HepG2 (cell line): ENCODE results near the gene COA3. TPM values are rescaled to one million over a fixed set of nuclear protein-coding genes. Genes with fewer than 3 reads are reported as not detected.
A peak's percentile ranks its signal among the peaks of the same experiment; 100 is the strongest.

Experiments used
- CCDC6 ChIP-seq: sonication (generic); formaldehyde crosslinking; IDR thresholded peaks from 2 replicates; pipeline ENCODE4 v1.8.1; 2022; ENCODE audit warnings: mild to moderate bottlenecking, missing genetic modification reagents, moderate library complexity
- GABPA ChIP-seq, 2 experiments: IDR thresholded peaks; 2 replicates each; pipeline ENCODE4 v1.6.1; 2011 to 2016; ENCODE audit warnings: low read depth in 2 of 2, low read length in 1 of 2, missing biosample characterization in 1 of 2, missing genetic modification characterization in 1 of 2
- GATAD1 ChIP-seq: IDR thresholded peaks from 2 replicates; pipeline ENCODE4 v1.6.1; 2016; ENCODE audit warnings: missing genetic modification reagents, missing compliant biosample characterization
- GFI1 ChIP-seq: sonication (generic); formaldehyde crosslinking; IDR thresholded peaks from 2 replicates; pipeline ENCODE4 v1.5.0; 2020; ENCODE audit warnings: missing genetic modification reagents, mild to moderate bottlenecking, borderline replicate concordance
- GPN1 ChIP-seq: sonication (generic); formaldehyde crosslinking; IDR thresholded peaks from 2 replicates; pipeline ENCODE4 v1.5.1; 2020; ENCODE audit warnings: missing genetic modification reagents, borderline replicate concordance
- KAT2B ChIP-seq: fragments of 150-350 bp; IDR thresholded peaks from 2 replicates; pipeline ENCODE4 v1.6.1; 2014; ENCODE audit warnings: low read depth, low read length, borderline replicate concordance
- LRRFIP1 ChIP-seq: sonication (generic); formaldehyde crosslinking; conservative IDR thresholded peaks from 2 replicates; pipeline ENCODE4 v1.4.0; 2020; ENCODE audit warnings: missing genetic modification reagents
- MAFF ChIP-seq: IDR thresholded peaks from 2 replicates; pipeline ENCODE4 v1.6.1; 2011; ENCODE audit warnings: low read depth, low read length, improper control_type of control experiment
- MTF1 ChIP-seq: sonication (generic); formaldehyde crosslinking; IDR thresholded peaks from 2 replicates; pipeline ENCODE4 v1.5.0; 2020; ENCODE audit warnings: missing genetic modification reagents
- NR2C2 ChIP-seq: sonication (generic); formaldehyde crosslinking; IDR thresholded peaks from 2 replicates; pipeline ENCODE4 v1.4.0; 2020; ENCODE audit warnings: missing genetic modification reagents, mild to moderate bottlenecking, moderate library complexity, borderline replicate concordance
- SP1 ChIP-seq, 2 experiments: fragments of 450-650 bp in 1 of 2; sonication (generic) in 1 of 2; formaldehyde crosslinking in 1 of 2; IDR thresholded peaks; 2 replicates each; pipeline versions ENCODE4 v1.4.0 to v1.6.1; 2016 to 2020; ENCODE audit warnings: missing genetic modification reagents in 1 of 2
- SP140L ChIP-seq: sonication (generic); formaldehyde crosslinking; IDR thresholded peaks from 2 replicates; pipeline ENCODE4 v1.4.0; 2020; ENCODE audit warnings: missing genetic modification reagents, borderline replicate concordance
- SRSF4 ChIP-seq: fragments of 200-400 bp; formaldehyde crosslinking; IDR thresholded peaks from one replicate; pipeline ENCODE4 v1.6.1; 2018; ENCODE audit warnings: mild to moderate bottlenecking, low read depth, low read length, moderate library complexity; ENCODE audit not compliant: poor library complexity, severe bottlenecking
- TP53 ChIP-seq: sonication (generic); formaldehyde crosslinking; conservative IDR thresholded peaks from 2 replicates; pipeline ENCODE4 v1.4.0; 2020; ENCODE audit warnings: missing genetic modification reagents
- ZBTB7B ChIP-seq: sonication (generic); formaldehyde crosslinking; IDR thresholded peaks from 2 replicates; pipeline ENCODE4 v1.4.0; 2020; ENCODE audit warnings: missing genetic modification reagents
- ZC3H13 ChIP-seq: sonication (generic); formaldehyde crosslinking; IDR thresholded peaks from 2 replicates; pipeline ENCODE4 v1.8.1; 2023; ENCODE audit warnings: mild to moderate bottlenecking, missing genetic modification reagents, moderate library complexity
- ZNF232 ChIP-seq: sonication (generic); formaldehyde crosslinking; IDR thresholded peaks from 2 replicates; pipeline ENCODE4 v1.4.0; 2020; ENCODE audit warnings: missing genetic modification reagents, borderline replicate concordance
- ZNF24 ChIP-seq: fragments of 450-650 bp; IDR thresholded peaks from 2 replicates; pipeline ENCODE4 v1.6.1; 2017; ENCODE audit warnings: antibody characterized with exemption, mild to moderate bottlenecking
- ZNF556 ChIP-seq: sonication (generic); formaldehyde crosslinking; IDR thresholded peaks from 2 replicates; pipeline ENCODE4 v1.4.0; 2020; ENCODE audit warnings: mild to moderate bottlenecking, missing genetic modification reagents, borderline replicate concordance
- ZNF598 ChIP-seq: sonication (generic); formaldehyde crosslinking; IDR thresholded peaks from 2 replicates; pipeline ENCODE4 v1.5.1; 2020; ENCODE audit warnings: mild to moderate bottlenecking, missing genetic modification reagents, borderline replicate concordance
- ZNF660 ChIP-seq: sonication (generic); formaldehyde crosslinking; IDR thresholded peaks from 2 replicates; pipeline ENCODE4 v1.5.1; 2020; ENCODE audit warnings: mild to moderate bottlenecking, low read depth, missing genetic modification reagents, borderline replicate concordance
- ZNF879 ChIP-seq: sonication (generic); formaldehyde crosslinking; IDR thresholded peaks from 2 replicates; pipeline ENCODE4 v1.8.1; 2023; ENCODE audit warnings: missing genetic modification reagents
- polyA plus RNA-seq, 8 experiments: library from polyadenylated mRNA; depleted of rRNA in 3 of 8; stranded (reverse) in 7 of 8; unstranded in 1 of 8; fragments of >200 nt; fragmentation: Illumina TruSeq in 4 of 8; extraction: Trizol in 4 of 8; gene quantifications; 2 replicates each; pipeline versions ENCODE4 v1.2.1 to v1.2.3, GENCODE V29; 2011 to 2016; ENCODE audit warnings: low read depth in 4 of 8, missing spikeins in 1 of 8, mixed read lengths in 1 of 8; ENCODE audit not compliant: insufficient read depth in 1 of 8
- total RNA-seq, 5 experiments: library from RNA; depleted of rRNA; stranded (reverse); fragments of >200 nt; fragmentation: Illumina TruSeq; extraction: Trizol; gene quantifications; 2 replicates each; pipeline ENCODE4 v1.2.3, GENCODE V29; 2016; ENCODE audit warnings: low read depth in 1 of 5
- TF ChIP-seq, protein P1 (sequence below): sonication (generic); formaldehyde crosslinking; IDR thresholded peaks from 2 replicates; pipeline ENCODE4 v1.5.1; 2020; ENCODE audit warnings: missing genetic modification reagents, mild to moderate bottlenecking, borderline replicate concordance
- TF ChIP-seq, protein P2 (sequence below): sonication (generic); formaldehyde crosslinking; IDR thresholded peaks from 2 replicates; pipeline ENCODE4 v1.5.1; 2020; ENCODE audit warnings: missing genetic modification reagents, mild to moderate bottlenecking, borderline replicate concordance

Gene COA3
- total and polyA plus RNA-seq, 2 of the 13 experiments (the other 11 are each of a cell fraction or from before 2014, with no cell fraction given) = 133 to 202 TPM

- TF ChIP-seq GABPA (IDR thresholded peaks at IDR 0.05; ENCODE audit: low read depth, low read length) = peak; percentile 30; the same call in 1 of the 2 replicates
- TF ChIP-seq GABPA (CRISPR knock-in tag; IDR thresholded peaks at IDR 0.05; ENCODE audit: low read depth) = peak; percentile 87
- TF ChIP-seq NR2C2 (CRISPR knock-in tag) = peak; percentile 69
- TF ChIP-seq, protein P1, sequence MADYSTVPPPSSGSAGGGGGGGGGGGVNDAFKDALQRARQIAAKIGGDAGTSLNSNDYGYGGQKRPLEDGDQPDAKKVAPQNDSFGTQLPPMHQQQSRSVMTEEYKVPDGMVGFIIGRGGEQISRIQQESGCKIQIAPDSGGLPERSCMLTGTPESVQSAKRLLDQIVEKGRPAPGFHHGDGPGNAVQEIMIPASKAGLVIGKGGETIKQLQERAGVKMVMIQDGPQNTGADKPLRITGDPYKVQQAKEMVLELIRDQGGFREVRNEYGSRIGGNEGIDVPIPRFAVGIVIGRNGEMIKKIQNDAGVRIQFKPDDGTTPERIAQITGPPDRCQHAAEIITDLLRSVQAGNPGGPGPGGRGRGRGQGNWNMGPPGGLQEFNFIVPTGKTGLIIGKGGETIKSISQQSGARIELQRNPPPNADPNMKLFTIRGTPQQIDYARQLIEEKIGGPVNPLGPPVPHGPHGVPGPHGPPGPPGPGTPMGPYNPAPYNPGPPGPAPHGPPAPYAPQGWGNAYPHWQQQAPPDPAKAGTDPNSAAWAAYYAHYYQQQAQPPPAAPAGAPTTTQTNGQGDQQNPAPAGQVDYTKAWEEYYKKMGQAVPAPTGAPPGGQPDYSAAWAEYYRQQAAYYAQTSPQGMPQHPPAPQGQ = 0 out of 2 replicates have a peak, but pooled peaks have one; percentile 26
- TF ChIP-seq ZNF879 (CRISPR knock-in tag) = no peak
- no peak for TF ChIP-seq MTF1 (CRISPR knock-in tag)
- peak; percentile 74; the same call in 1 of the 2 replicates for TF ChIP-seq GATAD1 (CRISPR knock-in tag)
- TF ChIP-seq ZC3H13 (CRISPR knock-in tag) = peak; percentile 96
- TF ChIP-seq MAFF = no peak
- TF ChIP-seq ZNF232 = no peak
- TF ChIP-seq KAT2B = no peak
- TF ChIP-seq ZNF556 (CRISPR knock-in tag) = no peak
- peak; percentile 90; the same call in 1 of the 2 replicates for TF ChIP-seq SP140L
- TF ChIP-seq ZNF24 = no peak
- peak; percentile 88 for TF ChIP-seq ZBTB7B
- no peak for TF ChIP-seq GPN1
- no peak for TF ChIP-seq LRRFIP1 (CRISPR knock-in tag)
- no peak for TF ChIP-seq SP1 (IDR thresholded peaks at IDR 0.05)
- no peak; the same call in 1 of the 2 replicates for TF ChIP-seq SP1 (CRISPR knock-in tag; IDR thresholded peaks at IDR 0.05)
- 0 out of 2 replicates have a peak, but pooled peaks have one; percentile 57 for TF ChIP-seq TP53 (CRISPR knock-in tag)
- TF ChIP-seq CCDC6 (CRISPR knock-in tag) = peak; percentile 82; the same call in 1 of the 2 replicates
- TF ChIP-seq, protein P2, sequence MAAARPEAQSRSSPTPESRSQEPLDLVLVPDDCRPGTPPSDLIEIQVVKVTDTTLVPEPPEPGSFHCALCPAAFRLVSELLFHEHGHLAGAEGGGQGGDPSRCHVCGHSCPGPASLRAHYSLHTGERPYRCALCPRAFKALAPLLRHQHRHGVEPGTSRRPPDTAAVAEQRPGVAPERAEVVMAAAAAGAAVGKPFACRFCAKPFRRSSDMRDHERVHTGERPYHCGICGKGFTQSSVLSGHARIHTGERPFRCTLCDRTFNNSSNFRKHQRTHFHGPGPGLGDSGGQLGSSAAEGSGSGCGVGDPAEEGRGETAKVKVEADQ (CRISPR knock-in tag) = no peak
- no peak for TF ChIP-seq ZNF598 (CRISPR knock-in tag)
- TF ChIP-seq GFI1 (CRISPR knock-in tag) = peak; percentile 69
- TF ChIP-seq ZNF660 (CRISPR knock-in tag) = no peak
- TF ChIP-seq SRSF4 = no peak
Observed at GRCh38 chr17:42779936-42780850, 18.3 kb downstream of the COA3 start, which contains the start of gene WNK4 (continued).
